PC-9 (cell line): Measurements from ENCODE around the gene CDKN1C.

ENCODE experiments used
- CTCF ChIP-seq: fragments of 200-600 bp; sonication (generic); conservative IDR thresholded peaks from 2 replicates; pipeline ENCODE4 v1.6.1; 2017; ENCODE audit warnings: mixed run types, antibody characterized with exemption, mild to moderate bottlenecking, moderate library complexity
- EZH2 ChIP-seq: fragments of 200-600 bp; sonication (generic); IDR thresholded peaks from 2 replicates; pipeline ENCODE4 v1.8.0; 2017; ENCODE audit warnings: antibody characterized with exemption, low read depth

- TF ChIP-seq CTCF (no peak), EZH2 (no peak)
Measured at GRCh38 chr11:2902784-2903671, 17.5 kb upstream of the CDKN1C start.
